Measurements from ENCODE around the gene CNPY3.
"Not testable (repeated sequence)": the region's sequence is repeated elsewhere in the genome, so short reads cannot be mapped to it uniquely, and the experiment has no call there.

Gene CNPY3

DNA sequence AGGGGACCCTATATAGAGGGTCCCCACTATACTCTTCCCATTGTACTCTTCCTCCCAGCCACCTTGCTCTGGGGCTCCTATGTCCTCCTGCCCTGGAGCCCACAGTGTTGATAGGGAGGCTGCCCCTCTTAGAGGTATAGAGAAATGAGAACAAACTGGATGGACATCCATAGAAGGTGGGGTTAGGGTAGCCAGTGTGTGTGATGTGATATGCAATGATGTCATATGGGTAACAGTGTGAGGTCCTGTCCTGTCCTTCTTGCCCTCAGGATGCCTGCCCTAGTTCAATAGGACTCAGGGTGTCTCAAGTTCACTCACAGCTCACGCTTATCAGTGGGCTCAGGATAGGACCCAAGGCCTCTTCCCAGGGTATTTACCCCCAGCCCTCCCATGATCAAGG lies 13.0 kb upstream of the CNPY3 start:
- no peak for DNase-seq

DNA sequence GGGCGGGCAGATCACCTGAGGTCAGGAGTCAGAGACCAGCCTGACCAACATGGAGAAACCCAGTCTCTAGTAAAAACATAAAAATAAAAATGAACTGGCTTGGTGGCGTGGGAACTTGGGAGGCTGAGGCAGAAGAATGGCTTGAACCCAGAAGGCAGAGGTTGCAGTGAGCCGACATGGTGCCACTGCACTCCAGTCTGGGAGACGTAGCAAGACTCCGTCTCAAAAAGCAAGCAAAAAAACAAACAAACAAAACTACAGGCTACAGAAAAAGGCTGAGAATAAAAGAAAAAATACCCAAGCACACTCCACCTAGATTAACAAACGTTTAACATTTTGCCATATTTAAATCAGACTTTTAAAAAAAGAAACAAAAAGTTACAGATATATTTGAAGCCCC lies 7.5 kb upstream of the CNPY3 start:
- no peak for DNase-seq

DNA sequence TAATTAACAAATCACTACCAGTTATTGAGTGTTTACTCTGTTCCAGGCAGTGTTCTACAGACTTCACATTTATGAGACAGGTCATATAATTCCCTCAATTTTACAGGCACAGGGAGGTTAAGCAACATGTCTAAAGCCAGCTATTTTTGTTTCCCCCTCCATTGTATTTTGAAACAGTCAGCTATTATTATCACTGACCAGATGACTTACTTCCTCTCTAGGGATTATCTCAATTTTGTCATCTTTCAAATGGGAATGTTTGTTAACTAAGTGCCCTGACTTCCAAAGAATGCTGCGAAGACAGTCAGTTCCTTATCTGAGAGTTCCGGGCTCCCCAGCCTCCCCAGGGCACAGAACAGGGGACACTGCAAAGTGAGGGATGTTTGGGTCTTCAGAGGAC lies 5.6 kb upstream of the CNPY3 start:
- peak; percentile 44 to 87 (median 68) for DNase-seq

DNA sequence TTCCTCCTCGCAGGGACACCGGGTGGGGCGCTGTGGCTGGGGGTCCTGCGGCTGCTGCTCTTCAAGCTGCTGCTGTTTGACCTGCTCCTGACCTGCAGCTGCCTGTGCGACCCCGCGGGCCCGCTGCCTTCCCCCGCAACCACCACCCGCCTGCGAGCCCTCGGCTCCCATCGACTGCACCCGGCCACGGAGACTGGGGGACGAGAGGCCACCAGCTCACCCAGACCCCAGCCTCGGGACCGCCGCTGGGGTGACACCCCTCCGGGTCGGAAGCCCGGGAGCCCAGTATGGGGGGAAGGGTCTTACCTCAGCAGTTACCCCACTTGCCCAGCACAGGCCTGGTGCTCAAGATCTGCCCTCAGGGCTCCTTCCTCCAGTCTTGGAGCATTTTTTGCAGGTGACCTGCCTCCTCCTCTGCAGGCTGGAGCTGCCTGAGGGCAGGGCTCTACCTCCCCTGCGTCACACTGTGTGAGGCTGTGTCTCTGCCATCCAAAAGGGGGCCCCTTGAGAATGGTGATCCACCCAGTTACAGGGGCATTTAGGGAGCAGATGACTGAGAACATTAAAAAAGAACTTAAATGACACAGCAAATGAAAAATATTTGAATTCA lies 3.9 kb upstream of the CNPY3 start:
- no peak for DNase-seq

- peak; percentile 86 to 94 (median 90) for DNase-seq
Measured at GRCh38 chr6:42929821-42930360, 611 bp downstream of the CNPY3 start.

GRCh38 chr6:42932412-42932811 lies 3.1 kb downstream of the CNPY3 start:
- no peak for DNase-seq

DNA sequence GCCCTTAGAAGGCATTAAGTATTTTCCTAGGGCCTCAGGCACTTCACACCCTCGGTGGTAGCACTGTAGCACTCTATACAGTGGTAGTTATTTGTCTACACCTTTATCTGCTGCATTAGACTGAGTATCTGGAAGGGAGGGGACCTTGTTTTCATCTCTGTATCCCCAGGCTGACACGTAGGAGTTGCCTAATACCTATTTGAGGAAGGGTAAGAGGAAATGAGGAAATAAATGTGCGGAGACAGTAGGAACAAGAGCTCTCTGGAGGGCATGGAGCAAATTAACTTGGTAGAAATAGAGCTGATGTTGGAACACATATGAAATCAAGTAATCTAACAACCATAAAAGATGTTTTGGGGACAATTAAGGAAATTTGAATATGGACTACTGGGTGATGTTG lies 3.9 kb downstream of the CNPY3 start:
- peak; percentile 46 to 84 (median 68) for DNase-seq

DNA sequence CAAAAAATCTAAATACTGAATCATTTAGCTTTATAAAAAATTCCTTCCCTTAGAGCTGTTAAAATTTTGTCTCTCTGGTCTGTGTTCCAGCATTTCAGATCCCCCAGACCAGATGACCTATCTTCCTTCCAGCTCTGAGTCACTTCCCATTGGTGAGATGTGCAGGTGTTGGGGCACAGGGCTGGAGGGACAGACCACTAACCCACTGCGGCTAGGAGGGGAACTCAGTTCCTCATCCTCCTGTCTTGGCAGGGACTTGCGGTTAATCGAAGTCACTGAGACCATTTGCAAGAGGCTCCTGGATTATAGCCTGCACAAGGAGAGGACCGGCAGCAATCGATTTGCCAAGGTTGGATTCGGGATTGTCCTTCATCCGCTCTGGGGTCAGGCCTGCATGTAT lies 6.0 kb downstream of the CNPY3 start:
- no peak for DNase-seq

DNA sequence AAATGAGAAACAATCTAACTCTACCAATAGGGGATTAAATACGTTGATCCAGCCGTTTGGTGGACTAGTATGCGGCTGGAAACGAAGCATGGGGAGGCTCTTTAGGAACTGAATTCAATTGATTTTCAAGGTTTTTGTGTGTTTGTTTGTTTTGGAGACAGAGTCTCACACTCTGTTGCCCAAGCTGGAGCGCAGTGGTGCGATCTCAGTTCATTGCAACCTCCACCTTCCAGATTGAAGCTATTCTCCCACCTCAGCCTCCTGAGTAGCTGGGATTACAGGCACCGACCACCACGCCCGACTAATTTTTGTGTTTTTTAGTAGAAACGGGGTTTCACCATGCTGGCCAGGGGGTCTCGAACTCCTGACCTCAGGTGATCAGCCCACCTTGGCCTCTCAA lies 7.1 kb downstream of the CNPY3 start:
- no peak for DNase-seq

DNA sequence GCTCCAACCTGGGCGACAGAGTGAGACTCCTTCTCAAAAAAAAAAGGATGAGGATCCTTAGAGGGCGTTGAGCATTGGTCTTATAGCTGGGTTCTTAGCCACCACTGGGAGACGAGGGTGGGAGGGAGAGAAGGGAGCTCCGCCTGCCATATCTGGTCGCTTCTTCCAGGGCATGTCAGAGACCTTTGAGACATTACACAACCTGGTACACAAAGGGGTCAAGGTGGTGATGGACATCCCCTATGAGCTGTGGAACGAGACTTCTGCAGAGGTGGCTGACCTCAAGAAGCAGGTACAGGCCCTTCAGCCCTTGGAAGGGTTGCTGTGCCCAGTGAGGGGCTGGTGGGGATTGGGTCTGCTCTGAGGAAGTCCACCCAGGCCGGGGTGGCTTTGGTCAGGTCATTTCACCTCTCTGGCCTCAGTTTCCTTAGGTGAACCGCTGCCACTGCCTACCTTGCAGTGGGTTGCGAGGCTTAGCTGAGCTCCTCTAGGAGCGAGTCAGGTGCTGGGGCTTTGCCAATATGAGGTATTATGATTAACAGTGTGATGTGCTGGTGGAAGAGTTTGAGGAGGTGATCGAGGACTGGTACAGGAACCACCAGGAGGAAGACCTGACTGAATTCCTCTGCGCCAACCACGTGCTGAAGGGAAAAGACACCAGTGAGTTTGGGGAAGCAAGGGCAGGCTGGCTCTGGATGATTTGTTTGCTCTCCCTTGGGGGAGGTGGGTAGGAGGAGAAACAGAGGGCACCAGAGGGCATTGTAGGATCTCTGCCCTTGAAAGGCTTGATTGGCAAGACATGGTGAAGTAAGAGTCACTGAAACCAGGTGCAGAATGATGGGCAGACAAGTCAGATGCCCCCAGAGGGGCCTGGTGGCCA lies 8.5 kb downstream of the CNPY3 start:
- DNase-seq, result no peak

DNA sequence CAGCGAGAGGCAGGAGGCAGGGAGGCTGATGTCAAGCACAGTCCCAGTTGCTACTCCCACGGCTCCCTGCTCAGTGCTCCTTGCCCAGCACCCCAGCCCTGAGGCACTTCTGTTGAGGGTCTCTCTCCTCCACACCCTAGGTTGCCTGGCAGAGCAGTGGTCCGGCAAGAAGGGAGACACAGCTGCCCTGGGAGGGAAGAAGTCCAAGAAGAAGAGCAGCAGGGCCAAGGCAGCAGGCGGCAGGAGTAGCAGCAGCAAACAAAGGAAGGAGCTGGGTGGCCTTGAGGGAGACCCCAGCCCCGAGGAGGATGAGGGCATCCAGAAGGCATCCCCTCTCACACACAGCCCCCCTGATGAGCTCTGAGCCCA lies 9.1 kb downstream of the CNPY3 start:
- no peak for DNase-seq

- no peak for DNase-seq
Measured at GRCh38 chr6:42938987-42939809, 9.9 kb downstream of the CNPY3 start.

- DNase-seq, result no peak
Measured at GRCh38 chr6:42939810-42940167, 10.5 kb downstream of the CNPY3 start.

- DNase-seq, result no peak
Measured at GRCh38 chr6:42940493-42941045, 11.3 kb downstream of the CNPY3 start.

DNA sequence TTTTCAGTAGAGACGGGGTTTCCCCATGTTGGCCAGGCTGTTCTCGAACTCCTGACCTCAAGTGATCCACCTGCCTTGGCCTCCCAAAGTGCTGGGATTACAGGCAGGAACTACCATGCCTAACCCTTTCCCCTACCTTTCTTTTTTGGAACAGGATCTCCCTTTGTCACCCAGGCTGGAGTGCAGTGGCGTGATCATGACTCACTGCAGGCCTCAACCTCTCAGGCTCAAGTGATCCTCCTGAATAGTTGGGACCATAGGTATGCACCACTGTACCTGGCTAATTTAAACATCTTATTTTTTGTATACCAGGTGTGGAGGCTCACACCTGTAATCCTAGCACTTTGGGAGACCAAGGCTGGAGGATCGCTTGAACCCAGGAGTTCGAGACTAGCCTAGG lies 12.1 kb downstream of the CNPY3 start:
- not testable (repeated sequence) for DNase-seq

- no peak for DNase-seq
Measured at GRCh38 chr6:42942444-42942843, 13.2 kb downstream of the CNPY3 start.

DNA sequence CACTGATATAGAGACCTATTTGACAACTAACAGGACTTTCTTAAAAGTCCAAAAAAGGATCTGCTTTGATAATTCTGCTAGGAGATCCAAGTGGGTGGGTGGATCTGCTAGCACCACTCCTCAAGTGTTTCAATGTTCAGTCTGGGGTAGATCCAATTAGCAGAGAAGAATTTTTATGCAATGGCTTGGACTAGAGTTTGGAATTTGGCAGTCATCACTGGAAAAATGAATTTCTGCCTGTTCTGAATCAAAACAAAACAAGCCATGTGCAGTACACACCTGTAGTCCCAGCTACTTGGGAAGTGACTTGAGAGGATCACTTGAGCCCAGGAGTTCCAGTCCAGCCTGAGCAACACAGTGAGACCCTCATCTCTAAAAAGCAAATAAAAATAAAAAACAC lies 18.7 kb downstream of the CNPY3 start:
- no peak for DNase-seq

DNA sequence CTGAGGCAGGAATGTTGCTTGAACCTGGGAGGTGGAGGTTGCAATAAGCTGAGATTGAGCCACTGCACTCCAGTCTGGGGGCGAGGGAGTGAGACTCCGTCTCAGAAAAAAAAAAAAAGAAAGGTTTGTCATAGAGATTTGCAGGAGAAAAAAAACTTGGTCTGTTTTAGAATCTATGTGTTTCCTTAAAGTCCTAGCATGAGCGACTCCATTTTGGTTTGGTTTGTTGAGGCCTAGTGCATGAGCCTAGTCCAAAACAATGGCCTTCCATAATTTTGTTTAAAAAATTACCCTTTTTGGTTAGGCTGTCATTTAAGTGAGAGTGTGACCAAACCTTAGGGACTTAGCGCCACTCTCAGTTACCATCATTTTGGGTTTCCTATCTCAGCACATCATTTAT lies 23.1 kb downstream of the CNPY3 start:
- DNase-seq, result no peak

- not testable (repeated sequence) for DNase-seq
Measured at GRCh38 chr6:42954405-42954804, 25.1 kb downstream of the CNPY3 start.

GRCh38 chr6:42958125-42958524 lies 28.8 kb downstream of the CNPY3 start:
- no peak for DNase-seq

DNA sequence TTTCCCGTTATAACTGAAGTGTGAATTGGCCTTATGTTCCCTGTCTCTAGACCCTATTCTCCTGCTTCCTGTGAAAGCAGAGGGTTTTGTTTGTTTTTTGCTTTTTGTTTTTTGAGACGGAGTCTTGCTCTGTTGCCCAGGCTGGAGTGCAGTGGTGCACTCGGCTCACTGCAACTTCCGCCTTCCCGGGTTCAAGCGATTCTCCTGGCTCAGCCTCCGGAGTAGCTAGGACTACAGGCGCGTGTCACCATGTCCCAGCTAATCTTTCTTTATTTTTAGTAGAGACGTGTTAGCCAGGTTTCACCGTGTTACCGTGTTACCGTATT lies 30.6 kb downstream of the CNPY3 start:
- no peak for DNase-seq

- peak in 2 of 4 experiments; percentile 29 to 48 for DNase-seq
Measured at GRCh38 chr6:42960243-42961019, 31.2 kb downstream of the CNPY3 start, which contains the start of gene GNMT. GNMT (plus strand) TSS chr6:42960754; CDS start chr6:42960768, 14 bp downstream.

Data from suppressor macrophage (primary cell).